Tongue (tissue), 2 donors: ENCODE data around the gene LARGE2. TPM values are rescaled to one million over a fixed set of nuclear protein-coding genes. Genes with fewer than 3 reads are reported as not detected.
A peak's percentile ranks its signal among the peaks of the same experiment; 100 is the strongest.

ENCODE experiments used
- DNase-seq: peaks from one replicate; pipeline ENCODE4 v3.0.0-alpha.2; 2015
- total RNA-seq: library from RNA; depleted of rRNA; stranded (reverse); fragments of >200 nt; gene quantifications from one replicate; pipeline ENCODE4 v1.2.3, GENCODE V29; 2014

LARGE2 gene
- total RNA-seq, result 2.7 TPM

- DNase-seq, result no peak
Observed at GRCh38 chr11:45922425-45923082, at the start of gene LARGE2. LARGE2 (plus strand) TSS chr11:45922656; CDS start chr11:45922883, 227 bp downstream.

- no peak for DNase-seq
Observed at GRCh38 chr11:45876401-45876800, 46.1 kb upstream of the LARGE2 start.

- DNase-seq, result no peak
Observed at GRCh38 chr11:45877221-45877620, 45.2 kb upstream of the LARGE2 start.

- DNase-seq, result no peak
Observed at GRCh38 chr11:45877845-45878244, 44.6 kb upstream of the LARGE2 start.

- no peak for DNase-seq
Observed at GRCh38 chr11:45879803-45880686, 42.4 kb upstream of the LARGE2 start.

GRCh38 chr11:45880772-45881570, 41.5 kb upstream of the LARGE2 start:
- peak; percentile 58 for DNase-seq

GRCh38 chr11:45881708-45882368, 40.6 kb upstream of the LARGE2 start:
- no peak for DNase-seq

GRCh38 chr11:45884596-45885185, 37.8 kb upstream of the LARGE2 start:
- DNase-seq, result no peak

- DNase-seq, result peak; percentile 67
Observed at GRCh38 chr11:45885274-45885920, 37.1 kb upstream of the LARGE2 start, which contains the start of gene MAPK8IP1. MAPK8IP1 (plus strand) TSS chr11:45885651; CDS start chr11:45885821, 170 bp downstream.

- DNase-seq, result no peak
Observed at GRCh38 chr11:45885921-45886721, 36.3 kb upstream of the LARGE2 start.

- no peak for DNase-seq
Observed at GRCh38 chr11:45886816-45887520, 35.5 kb upstream of the LARGE2 start.

- DNase-seq, result no peak
Observed at GRCh38 chr11:45887587-45887986, 34.9 kb upstream of the LARGE2 start.

- no peak for DNase-seq
Observed at GRCh38 chr11:45889555-45889954, 32.9 kb upstream of the LARGE2 start.

GRCh38 chr11:45889966-45890365, 32.5 kb upstream of the LARGE2 start:
- no peak for DNase-seq

GRCh38 chr11:45890886-45891550, 31.4 kb upstream of the LARGE2 start:
- no peak for DNase-seq

GRCh38 chr11:45892856-45893255, 29.6 kb upstream of the LARGE2 start:
- DNase-seq, result no peak

GRCh38 chr11:45894555-45895247, 27.8 kb upstream of the LARGE2 start:
- DNase-seq, result no peak

GRCh38 chr11:45895553-45896259, 26.8 kb upstream of the LARGE2 start:
- DNase-seq, result no peak
